Loucy (cell line): ENCODE results near the gene JAG1.

Source experiments
- EZH2phosphoT487 ChIP-seq: fragments of 200-600 bp; IDR thresholded peaks from 2 replicates; pipeline ENCODE4 v1.6.1; 2018; ENCODE audit warnings: antibody characterized with exemption, mild to moderate bottlenecking, moderate library complexity, borderline replicate concordance
- TF ChIP-seq, protein P1 (sequence below): fragments of 200-600 bp; sonication (generic); conservative IDR thresholded peaks from 2 replicates; pipeline ENCODE4 v1.5.1; 2014; ENCODE audit warnings: mild to moderate bottlenecking, antibody characterized with exemption, low read length

DNA sequence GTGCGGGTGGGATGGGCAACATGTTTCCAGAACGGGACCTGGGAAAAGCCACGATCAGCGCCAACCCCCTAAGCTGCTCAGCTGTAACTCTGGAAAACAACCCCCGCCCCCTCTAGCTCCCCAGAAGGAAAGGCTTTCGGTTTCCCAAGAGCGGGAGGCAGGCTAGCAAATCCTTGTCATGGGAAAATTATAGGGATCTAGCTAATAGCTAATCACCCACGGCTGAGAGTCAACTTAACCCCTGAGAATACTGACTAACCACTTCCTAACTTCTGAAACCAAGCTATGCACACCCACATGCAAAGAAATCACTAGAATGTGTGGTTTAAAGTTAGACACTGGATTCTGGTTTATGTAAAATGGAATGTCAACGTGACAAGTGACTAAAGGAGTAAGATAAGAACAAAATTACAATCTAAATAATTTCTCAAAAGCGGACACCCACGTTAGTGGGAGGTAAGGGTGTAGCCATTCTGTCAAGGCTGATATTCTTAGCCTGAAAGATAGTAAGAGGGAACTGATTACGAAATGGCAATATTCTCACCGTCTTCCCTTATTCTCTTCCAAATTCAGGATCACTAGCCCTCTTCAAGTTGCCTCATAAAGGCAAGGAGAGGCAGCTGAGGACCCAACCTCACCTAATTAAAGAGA lies 20.1 kb downstream of the JAG1 start:
- TF ChIP-seq, protein P1, sequence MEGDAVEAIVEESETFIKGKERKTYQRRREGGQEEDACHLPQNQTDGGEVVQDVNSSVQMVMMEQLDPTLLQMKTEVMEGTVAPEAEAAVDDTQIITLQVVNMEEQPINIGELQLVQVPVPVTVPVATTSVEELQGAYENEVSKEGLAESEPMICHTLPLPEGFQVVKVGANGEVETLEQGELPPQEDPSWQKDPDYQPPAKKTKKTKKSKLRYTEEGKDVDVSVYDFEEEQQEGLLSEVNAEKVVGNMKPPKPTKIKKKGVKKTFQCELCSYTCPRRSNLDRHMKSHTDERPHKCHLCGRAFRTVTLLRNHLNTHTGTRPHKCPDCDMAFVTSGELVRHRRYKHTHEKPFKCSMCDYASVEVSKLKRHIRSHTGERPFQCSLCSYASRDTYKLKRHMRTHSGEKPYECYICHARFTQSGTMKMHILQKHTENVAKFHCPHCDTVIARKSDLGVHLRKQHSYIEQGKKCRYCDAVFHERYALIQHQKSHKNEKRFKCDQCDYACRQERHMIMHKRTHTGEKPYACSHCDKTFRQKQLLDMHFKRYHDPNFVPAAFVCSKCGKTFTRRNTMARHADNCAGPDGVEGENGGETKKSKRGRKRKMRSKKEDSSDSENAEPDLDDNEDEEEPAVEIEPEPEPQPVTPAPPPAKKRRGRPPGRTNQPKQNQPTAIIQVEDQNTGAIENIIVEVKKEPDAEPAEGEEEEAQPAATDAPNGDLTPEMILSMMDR: no peak
- TF ChIP-seq EZH2phosphoT487: no peak
